Naive thymus-derived CD4-positive, alpha-beta T cell (primary cell): Measurements from ENCODE around the gene SH3RF3. TPM values are rescaled to one million over a fixed set of nuclear protein-coding genes. Genes with fewer than 3 reads are reported as not detected.

Experiments
- ATAC-seq: fragments of 150-1000 bp; cut with Tn5 transposase; 2 replicates; pipeline ENCODE4 v1.10.0; 2021; ENCODE audit warnings: mild to moderate bottlenecking, moderate library complexity
- CTCF ChIA-PET: fragments of 350-600 bp; sonication (Branson Sonifier 250); formaldehyde crosslinking; loops from one replicate; lab custom pipeline; 2021; ENCODE audit warnings: antibody characterized with exemption; lab: Charles Lee
- POLR2A ChIA-PET: fragments of 350-600 bp; sonication (Branson Sonifier 250); formaldehyde crosslinking; loops from one replicate; lab custom pipeline; 2021; ENCODE audit warnings: antibody characterized with exemption, inconsistent platforms; lab: Charles Lee
- DNase-seq, 9 donors: peaks; one replicate each; pipeline versions ENCODE4 v3.0.0 to v3.0.0-alpha.2; 2020 to 2022; ENCODE audit warnings: mixed read lengths in 1 of 9
- H3K27ac ChIP-seq: one replicate; pipeline ENCODE4 v1.7.0; 2013; ENCODE audit warnings: mild to moderate bottlenecking, low read depth, low read length, moderate library complexity
- H3K27me3 ChIP-seq, 2 donors: one replicate each; pipeline ENCODE4 v1.7.0; 2013; ENCODE audit warnings: low read length in 2 of 2, mild to moderate bottlenecking in 2 of 2, moderate library complexity in 2 of 2; ENCODE audit not compliant: control insufficient read depth in 2 of 2, insufficient read depth in 2 of 2
- H3K36me3 ChIP-seq, 3 experiments: 1 replicate in 2 of 3; 2 replicates in 1 of 3; pipeline ENCODE4 v1.7.0; 2013; ENCODE audit warnings: low read length in 3 of 3, mild to moderate bottlenecking in 3 of 3, moderate library complexity in 1 of 3; ENCODE audit not compliant: insufficient read depth in 3 of 3, control insufficient read depth in 2 of 3
- H3K4me1 ChIP-seq, 2 donors: one replicate each; pipeline ENCODE4 v1.7.0; 2013; ENCODE audit warnings: low read length in 2 of 2, mild to moderate bottlenecking in 2 of 2, moderate library complexity in 1 of 2; ENCODE audit not compliant: control insufficient read depth in 2 of 2, insufficient read depth in 2 of 2
- H3K4me3 ChIP-seq: 2 replicates; pipeline ENCODE4 v1.7.0; 2013; ENCODE audit warnings: mild to moderate bottlenecking, low read length
- H3K9me3 ChIP-seq, 3 experiments: 1 replicate in 2 of 3; 2 replicates in 1 of 3; pipeline ENCODE4 v1.7.0; 2013; ENCODE audit warnings: low read length in 3 of 3; ENCODE audit not compliant: control insufficient read depth in 2 of 3
- H3K27ac Mint-ChIP-seq, 9 donors: one replicate each; pipeline ENCODE4 v1.8.0; 2020 to 2022; ENCODE audit warnings: mixed read lengths in 9 of 9, mild to moderate bottlenecking in 8 of 9, moderate library complexity in 5 of 9, inconsistent platforms in 2 of 9
- H3K27me3 Mint-ChIP-seq, 5 donors: one replicate each; pipeline ENCODE4 v1.8.0; 2021 to 2022; ENCODE audit warnings: mixed read lengths in 5 of 5, mild to moderate bottlenecking in 1 of 5
- H3K36me3 Mint-ChIP-seq, 5 donors: one replicate each; pipeline ENCODE4 v1.8.0; 2020 to 2022; ENCODE audit warnings: mixed read lengths in 5 of 5, mild to moderate bottlenecking in 3 of 5, inconsistent platforms in 1 of 5
- H3K4me1 Mint-ChIP-seq, 7 donors: one replicate each; pipeline ENCODE4 v1.8.0; 2020 to 2022; ENCODE audit warnings: mixed read lengths in 7 of 7, mild to moderate bottlenecking in 3 of 7, inconsistent platforms in 1 of 7
- H3K4me3 Mint-ChIP-seq, 10 donors: one replicate each; pipeline ENCODE4 v1.8.0; 2020 to 2022; ENCODE audit warnings: mild to moderate bottlenecking in 10 of 10, mixed read lengths in 10 of 10, moderate library complexity in 6 of 10, inconsistent platforms in 2 of 10
- H3K9me3 Mint-ChIP-seq, 11 donors: one replicate each; pipeline ENCODE4 v1.8.0; 2020 to 2022; ENCODE audit warnings: mixed read lengths in 11 of 11, mild to moderate bottlenecking in 4 of 11, inconsistent platforms in 1 of 11, moderate library complexity in 1 of 11
- intact Hi-C, 2 donors: fragments of 100-400 bp; cut with micrococcal nuclease; formaldehyde crosslinking; loops; one replicate each; pipeline ENCODE4 v1.15.1; 2023
- polyA plus RNA-seq, 2 donors: library from polyadenylated mRNA; unstranded; fragments of 300-500 nt; fragmentation: Illumina TruSeq; gene quantifications; one replicate each; pipeline ENCODE4 v1.2.3, GENCODE V29; 2021
- total RNA-seq, 6 experiments: library from RNA in 5 of 6; stranded (reverse) in 5 of 6; gene quantifications; 1 replicate in 5 of 6; 2 replicates in 1 of 6; pipeline ENCODE4 v1.2.3 and lab custom pipeline; 2021 to 2026

Gene SH3RF3
- total and polyA plus RNA-seq, 7 experiments from 2014 or later: 0.19 to 11.5 (median 4.8) TPM

DNA sequence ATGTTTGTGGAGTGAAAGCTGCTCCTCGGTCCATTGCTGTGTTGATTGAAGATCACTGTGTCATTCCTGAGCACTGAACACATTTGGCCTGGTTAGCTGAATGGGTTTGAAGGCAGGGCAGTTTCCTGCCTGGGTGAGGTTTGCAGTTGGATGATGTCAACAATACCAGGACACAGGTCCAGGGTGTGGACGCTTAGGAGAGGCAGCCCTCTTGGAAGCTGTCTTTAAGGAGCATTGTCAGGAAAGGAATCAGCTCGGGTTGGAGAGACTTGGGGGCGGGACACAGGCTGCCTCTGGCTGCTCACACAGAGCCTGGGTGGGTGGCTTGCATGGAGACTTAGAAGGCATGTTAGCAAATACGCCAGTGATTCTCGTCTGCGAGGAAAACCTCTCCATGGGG is 247.1 kb downstream of the SH3RF3 start:
- H3K4me1 Mint-ChIP-seq: peaks cover 0 to 13% (median 0%) of the 10 kb centered on the region in 7 donors
- DNase-seq (peak in 1 of 9 donors; percentile 3), ATAC-seq (no peak)
- POLR2A ChIA-PET: no interaction called here
- H3K9me3 ChIP-seq: no peaks in the 10 kb centered on the region
- no peaks in the 10 kb centered on the region for H3K4me1 ChIP-seq
- peaks cover 0 to 24% (median 0%) of the 10 kb centered on the region in 3 experiments for H3K36me3 ChIP-seq
- H3K4me3 Mint-ChIP-seq: no peak overlapping the region
- intact Hi-C loops: no loop called here
- H3K4me3 ChIP-seq: no peak overlapping the region
- no peaks in the 10 kb centered on the region for H3K27me3 Mint-ChIP-seq
- CTCF ChIA-PET: no interaction called here
- H3K27ac Mint-ChIP-seq: peak overlapping the region in 1 of 9 donors; percentile 76
- H3K27ac ChIP-seq: no peak overlapping the region
- no peaks in the 10 kb centered on the region for H3K27me3 ChIP-seq
- H3K36me3 Mint-ChIP-seq: peaks cover 0 to 29% (median 15%) of the 10 kb centered on the region in 5 donors
- no peaks in the 10 kb centered on the region for H3K9me3 Mint-ChIP-seq

DNA sequence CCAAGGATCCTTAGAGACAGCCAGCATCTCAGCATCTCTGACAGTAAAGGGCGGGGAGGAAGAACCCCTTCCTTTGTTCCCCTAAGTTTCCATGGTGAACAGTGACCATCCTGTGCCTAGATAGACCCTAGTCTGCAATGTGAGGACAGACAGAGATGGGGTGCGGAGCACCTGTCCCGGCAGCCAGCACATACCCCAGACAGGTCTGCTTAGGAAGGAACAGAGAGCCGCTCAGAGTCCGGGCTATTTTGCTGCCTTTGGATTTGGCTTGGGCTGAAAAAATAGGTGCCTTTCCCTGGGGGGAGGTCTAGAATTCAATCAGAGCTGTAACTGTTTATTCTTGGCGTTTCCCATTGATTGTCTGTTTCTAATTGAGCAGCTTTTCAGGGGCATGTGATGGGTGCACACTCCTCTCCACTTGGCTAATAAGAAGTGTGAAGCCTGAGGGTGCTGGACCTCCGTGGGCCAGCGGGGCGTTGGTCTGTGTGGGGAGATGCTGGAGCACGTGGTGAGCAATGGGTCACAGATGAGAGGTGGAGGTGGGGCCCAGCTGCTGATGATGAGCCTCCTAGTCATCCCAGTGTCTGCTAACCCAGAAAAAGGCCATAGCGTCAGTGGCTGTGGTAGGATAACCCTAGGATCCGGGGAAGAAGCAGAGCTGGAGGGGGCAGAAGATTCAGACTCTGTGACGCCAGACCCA is 247.9 kb downstream of the SH3RF3 start:
- intact Hi-C loops: no loop called here
- ChIA-PET POLR2A (interaction anchor here (0.9 kb wide), 1 partner anchor 52 kb away, joined by 3 read pairs; no protein-coding TSS in a partner anchor), CTCF (no interaction called here)
- no peak for ATAC-seq
- Mint-ChIP-seq H3K27ac (no peak overlapping the region), H3K27me3 (no peaks in the 10 kb centered on the region), H3K9me3 (no peaks in the 10 kb centered on the region), H3K4me3 (no peak overlapping the region), H3K4me1 (peaks cover 0 to 13% (median 4%) of the 10 kb centered on the region in 7 donors), H3K36me3 (peaks cover 0 to 21% (median 15%) of the 10 kb centered on the region in 5 donors)
- Histone ChIP-seq H3K27me3 (no peaks in the 10 kb centered on the region), H3K36me3 (peaks cover 0 to 22% (median 0%) of the 10 kb centered on the region in 3 experiments), H3K9me3 (no peaks in the 10 kb centered on the region), H3K4me1 (no peaks in the 10 kb centered on the region), H3K27ac (no peak overlapping the region), H3K4me3 (no peak overlapping the region)
- peak in 1 of 9 donors; percentile 3 for DNase-seq

DNA sequence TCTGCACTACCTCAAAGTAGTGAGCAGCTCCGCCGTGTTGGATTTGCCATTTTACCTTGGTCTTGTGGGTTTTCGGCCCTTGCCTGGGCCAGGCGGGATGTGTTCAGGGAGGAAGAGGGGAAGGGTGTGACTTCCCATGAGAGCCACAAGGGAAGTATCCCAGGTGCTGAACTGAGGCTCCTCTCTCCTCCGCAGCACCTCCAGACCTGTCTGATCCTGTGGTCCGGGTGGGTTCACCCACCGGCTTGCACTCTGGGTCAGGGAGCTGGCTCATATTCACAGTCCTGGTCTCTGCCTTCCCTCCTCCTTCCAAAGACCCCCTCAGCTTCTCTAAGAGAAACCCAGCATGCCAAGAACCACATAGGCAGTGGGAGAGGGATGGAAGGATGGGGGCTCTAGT is 249.0 kb downstream of the SH3RF3 start:
- Histone ChIP-seq H3K9me3 (no peaks in the 10 kb centered on the region), H3K27me3 (no peaks in the 10 kb centered on the region), H3K4me3 (no peak overlapping the region), H3K4me1 (no peaks in the 10 kb centered on the region), H3K27ac (no peak overlapping the region), H3K36me3 (peaks cover 0 to 13% (median 0%) of the 10 kb centered on the region in 3 experiments)
- intact Hi-C loops: no loop called here
- POLR2A ChIA-PET: no interaction called here
- no peak for ATAC-seq
- Mint-ChIP-seq H3K4me1 (peaks cover 0 to 13% (median 4%) of the 10 kb centered on the region in 7 donors), H3K36me3 (peaks cover 0 to 16% (median 7%) of the 10 kb centered on the region in 5 donors), H3K9me3 (peaks cover 0 to 2% (median 0%) of the 10 kb centered on the region in 11 donors), H3K27ac (no peak overlapping the region), H3K4me3 (no peak overlapping the region), H3K27me3 (no peaks in the 10 kb centered on the region)
- CTCF ChIA-PET: interaction anchor here (1.0 kb wide), 1 partner anchor 132 kb away, joined by 3 read pairs; no protein-coding TSS in a partner anchor
- DNase-seq: peak in 1 of 9 donors; percentile 1

DNA sequence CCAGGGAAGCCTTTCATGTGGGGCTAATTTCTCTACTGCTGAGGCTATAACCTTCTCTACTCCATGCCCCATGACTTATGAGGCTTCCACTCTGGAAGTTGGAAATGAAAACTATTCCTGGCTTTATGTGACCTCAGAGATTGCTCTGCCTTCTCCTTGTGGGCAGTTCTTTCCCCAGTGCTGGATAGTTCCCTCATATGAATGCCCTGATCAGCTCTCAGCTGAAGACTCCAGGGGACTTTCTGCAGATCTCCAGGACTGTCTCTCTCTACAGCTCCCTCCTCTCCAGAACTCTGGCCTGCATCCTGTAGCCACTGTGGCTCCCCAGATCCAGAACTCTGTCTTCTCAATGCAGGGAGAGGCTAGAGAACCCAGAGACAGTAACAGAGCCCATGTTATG is 249.7 kb downstream of the SH3RF3 start:
- intact Hi-C loops: no loop called here
- POLR2A ChIA-PET: no interaction called here
- H3K27ac Mint-ChIP-seq: peak overlapping the region in 1 of 9 donors; percentile 51

DNA sequence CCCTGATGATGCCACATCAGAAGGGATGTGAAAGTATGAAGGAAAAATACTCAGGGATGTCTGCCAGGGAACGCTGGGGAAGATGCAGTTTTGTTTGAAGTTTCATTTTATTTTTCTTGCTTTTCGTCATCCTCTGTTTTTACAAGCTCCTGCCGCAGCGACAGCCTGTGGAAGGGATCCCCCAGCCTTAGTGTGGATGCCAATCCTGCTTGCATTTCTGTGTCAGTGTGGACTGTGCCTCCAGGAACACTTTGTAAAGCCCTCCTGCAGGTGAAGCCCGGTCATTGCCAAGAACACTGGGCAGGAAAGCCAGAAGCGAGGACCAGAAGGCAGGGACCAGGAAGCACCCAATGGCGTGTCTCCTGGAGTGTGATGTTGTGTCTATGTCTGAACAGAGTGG is 250.5 kb downstream of the SH3RF3 start:
- H3K9me3 Mint-ChIP-seq: peaks cover 0 to 2% (median 0%) of the 10 kb centered on the region in 11 donors
- no peak for ATAC-seq
- Histone ChIP-seq H3K4me3 (no peak overlapping the region), H3K27ac (no peak overlapping the region), H3K36me3 (peaks cover 0 to 4% (median 0%) of the 10 kb centered on the region in 3 experiments), H3K27me3 (no peaks in the 10 kb centered on the region), H3K4me1 (no peaks in the 10 kb centered on the region), H3K9me3 (no peaks in the 10 kb centered on the region)
- H3K36me3 Mint-ChIP-seq: peaks cover 0 to 9% (median 0%) of the 10 kb centered on the region in 5 donors
- H3K4me1 Mint-ChIP-seq: peaks cover 0 to 13% (median 4%) of the 10 kb centered on the region in 7 donors
- intact Hi-C loops: no loop called here
- DNase-seq: peak in 1 of 9 donors; percentile 9
- H3K27ac Mint-ChIP-seq: no peak overlapping the region
- no peaks in the 10 kb centered on the region for H3K27me3 Mint-ChIP-seq
- ChIA-PET POLR2A (no interaction called here), CTCF (no interaction called here)
- H3K4me3 Mint-ChIP-seq: no peak overlapping the region

More for the DNA sequence above, 249.7 kb downstream of the SH3RF3 start:
- CTCF ChIA-PET: interaction anchor here (0.6 to 1.0 kb wide), 2 partner anchors 131 to 529 kb away, joined by 3 read pairs; no protein-coding TSS in a partner anchor
- peaks cover 0 to 2% (median 0%) of the 10 kb centered on the region in 11 donors for H3K9me3 Mint-ChIP-seq
- ATAC-seq (no peak), DNase-seq (peak in 1 of 9 donors; percentile 8)
- H3K4me1 Mint-ChIP-seq: peaks cover 0 to 13% (median 4%) of the 10 kb centered on the region in 7 donors
- peaks cover 0 to 12% (median 0%) of the 10 kb centered on the region in 3 experiments for H3K36me3 ChIP-seq
- no peak overlapping the region for H3K4me3 Mint-ChIP-seq
- no peaks in the 10 kb centered on the region for H3K27me3 ChIP-seq
- H3K36me3 Mint-ChIP-seq: peaks cover 0 to 9% (median 0%) of the 10 kb centered on the region in 5 donors
- no peaks in the 10 kb centered on the region for H3K9me3 ChIP-seq
- no peaks in the 10 kb centered on the region for H3K4me1 ChIP-seq
- H3K4me3 ChIP-seq: no peak overlapping the region
- H3K27ac ChIP-seq: no peak overlapping the region
- H3K27me3 Mint-ChIP-seq: no peaks in the 10 kb centered on the region

DNA sequence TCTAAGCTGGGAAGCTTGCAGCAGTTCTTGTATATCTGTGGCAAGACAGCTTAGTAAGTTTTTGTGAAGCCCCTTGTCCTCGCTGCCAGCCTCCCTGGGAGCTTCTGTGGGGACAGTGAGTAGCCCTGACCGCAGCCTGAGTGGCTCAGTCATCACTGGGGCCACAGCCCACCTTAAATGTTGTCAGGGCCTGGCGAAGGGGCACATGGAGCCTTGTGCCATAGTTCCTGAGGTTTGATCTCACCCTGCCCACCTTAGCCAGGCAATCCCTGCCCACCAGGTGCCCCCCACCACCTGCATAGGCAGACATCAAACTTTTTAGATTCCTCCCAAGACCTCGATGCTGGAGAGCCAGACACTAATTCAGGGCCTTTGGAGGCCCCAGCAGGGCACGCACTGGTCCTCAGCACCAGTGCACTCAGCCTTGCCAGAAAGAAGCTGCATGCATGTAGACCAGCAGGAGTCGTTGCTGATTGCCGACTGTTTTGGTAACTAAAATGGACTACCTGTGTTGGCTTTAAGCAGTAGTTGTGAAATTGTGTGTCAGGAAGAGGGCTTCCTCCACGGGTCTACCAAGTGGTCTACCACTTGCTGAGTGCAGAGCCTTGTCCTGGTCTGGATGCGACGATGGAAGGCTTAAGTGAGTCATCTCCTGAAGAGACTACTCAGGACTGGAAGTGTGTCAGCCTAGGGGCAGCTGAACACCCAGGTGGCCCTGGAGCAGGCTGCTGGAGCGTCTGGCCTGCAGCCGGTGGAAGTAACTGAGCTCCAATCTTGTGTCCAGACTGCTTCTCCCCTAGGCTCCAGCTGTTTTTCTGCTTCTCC is 251.7 kb downstream of the SH3RF3 start:
- Mint-ChIP-seq H3K4me1 (peaks cover 0 to 13% (median 4%) of the 10 kb centered on the region in 7 donors), H3K4me3 (no peak overlapping the region), H3K36me3 (peaks cover 0 to 4% (median 0%) of the 10 kb centered on the region in 5 donors), H3K9me3 (peaks cover 0 to 3% (median 0%) of the 10 kb centered on the region in 11 donors), H3K27me3 (no peaks in the 10 kb centered on the region), H3K27ac (peak overlapping the region in 2 of 9 donors; percentile 6 to 49)
- intact Hi-C loops: no loop called here
- no peaks in the 10 kb centered on the region for H3K27me3 ChIP-seq
- ChIA-PET CTCF (no interaction called here), POLR2A (no interaction called here)
- no peaks in the 10 kb centered on the region for H3K4me1 ChIP-seq
- H3K4me3 ChIP-seq: no peak overlapping the region
- H3K27ac ChIP-seq: no peak overlapping the region
- H3K36me3 ChIP-seq: no peaks in the 10 kb centered on the region
- H3K9me3 ChIP-seq: no peaks in the 10 kb centered on the region
- ATAC-seq (no peak), DNase-seq (peak in 1 of 9 donors; percentile 9)
